WTC11 (cell line): Measurements from ENCODE around the gene EML4.
"Not testable (repeated sequence)": the region's sequence is repeated elsewhere in the genome, so short reads cannot be mapped to it uniquely, and the experiment has no call there.

Experiments used
- CBFB ChIP-seq: sonication (generic); formaldehyde crosslinking; IDR thresholded peaks from 2 replicates; pipeline ENCODE4 v1.8.1; 2022; ENCODE audit warnings: mild to moderate bottlenecking, low read depth, missing genetic modification reagents
- CREB1 ChIP-seq: sonication (generic); formaldehyde crosslinking; IDR thresholded peaks from 2 replicates; pipeline ENCODE4 v1.8.0; 2023; ENCODE audit warnings: mild to moderate bottlenecking, missing genetic modification reagents
- NR2C2 ChIP-seq: sonication (generic); formaldehyde crosslinking; IDR thresholded peaks from 2 replicates; pipeline ENCODE4 v1.8.0; 2022; ENCODE audit warnings: mild to moderate bottlenecking, missing genetic modification reagents
- NR3C1 ChIP-seq: sonication (generic); formaldehyde crosslinking; conservative IDR thresholded peaks from 2 replicates; pipeline ENCODE4 v1.8.1; 2023; ENCODE audit warnings: low read depth, mild to moderate bottlenecking, missing genetic modification reagents
- OVOL2 ChIP-seq: fragments of 250-450 bp; sonication (Bioruptor Pico); IDR thresholded peaks from 2 replicates; pipeline ENCODE4 v1.9.0; 2021; ENCODE audit warnings: mild to moderate bottlenecking, borderline replicate concordance
- ZNF396 ChIP-seq: fragments of 250-450 bp; sonication (Bioruptor Pico); IDR thresholded peaks from 2 replicates; pipeline ENCODE4 v1.8.0; 2021; ENCODE audit warnings: mild to moderate bottlenecking, moderate library complexity, borderline replicate concordance
- TF ChIP-seq, protein P1 (sequence below): fragments of 200-600 bp; IDR thresholded peaks from 2 replicates; pipeline ENCODE4 v1.8.0; 2022; ENCODE audit warnings: antibody characterized with exemption
- TF ChIP-seq, protein P2 (sequence below): sonication (generic); formaldehyde crosslinking; IDR thresholded peaks from 2 replicates; pipeline ENCODE4 v1.8.1; 2023; ENCODE audit warnings: mild to moderate bottlenecking, missing genetic modification reagents, moderate library complexity
- TF ChIP-seq, protein P3 (sequence below): sonication (generic); formaldehyde crosslinking; IDR thresholded peaks from 2 replicates; pipeline ENCODE4 v1.8.1; 2023; ENCODE audit warnings: mild to moderate bottlenecking, missing genetic modification reagents
- TF ChIP-seq, protein P4 (sequence below): sonication (generic); formaldehyde crosslinking; IDR thresholded peaks from 2 replicates; pipeline ENCODE4 v1.8.0; 2022; ENCODE audit warnings: mild to moderate bottlenecking, missing genetic modification reagents
- TF ChIP-seq, protein P5 (sequence below): sonication (generic); formaldehyde crosslinking; IDR thresholded peaks from 2 replicates; pipeline ENCODE4 v1.8.1; 2023; ENCODE audit warnings: mild to moderate bottlenecking, missing genetic modification reagents, moderate library complexity
- TF ChIP-seq, protein P6 (sequence below): sonication (generic); formaldehyde crosslinking; IDR thresholded peaks from 2 replicates; pipeline ENCODE4 v1.8.1; 2023; ENCODE audit warnings: mild to moderate bottlenecking, missing genetic modification reagents
- TF ChIP-seq, protein P7 (sequence below): sonication (generic); formaldehyde crosslinking; IDR thresholded peaks from 2 replicates; pipeline ENCODE4 v1.8.0; 2022; ENCODE audit warnings: mild to moderate bottlenecking, missing genetic modification reagents
- TF ChIP-seq, protein P8 (sequence below): sonication (generic); formaldehyde crosslinking; IDR thresholded peaks from 2 replicates; pipeline ENCODE4 v1.8.1; 2022; ENCODE audit warnings: low read depth, missing genetic modification reagents, borderline replicate concordance

DNA sequence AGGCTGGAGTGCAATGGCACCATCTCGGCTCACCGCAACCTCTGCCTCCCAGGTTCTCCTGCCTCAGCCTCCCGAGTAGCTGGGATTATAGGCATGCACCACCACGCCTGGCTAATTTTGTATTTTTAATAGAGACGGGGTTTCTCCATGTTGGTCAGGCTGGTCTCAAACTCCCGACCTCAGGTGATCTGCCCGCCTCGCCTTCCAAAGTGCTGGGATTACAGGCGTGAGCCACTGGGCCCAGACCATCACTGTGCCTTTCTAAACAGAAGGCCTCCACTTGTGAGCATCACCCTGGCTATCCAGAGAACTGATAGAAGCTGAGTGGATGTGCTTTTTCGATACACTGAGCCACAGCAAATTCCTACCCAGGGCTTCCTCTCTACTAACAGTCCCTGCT lies 38.3 kb upstream of the EML4 start:
- TF ChIP-seq, protein P1, sequence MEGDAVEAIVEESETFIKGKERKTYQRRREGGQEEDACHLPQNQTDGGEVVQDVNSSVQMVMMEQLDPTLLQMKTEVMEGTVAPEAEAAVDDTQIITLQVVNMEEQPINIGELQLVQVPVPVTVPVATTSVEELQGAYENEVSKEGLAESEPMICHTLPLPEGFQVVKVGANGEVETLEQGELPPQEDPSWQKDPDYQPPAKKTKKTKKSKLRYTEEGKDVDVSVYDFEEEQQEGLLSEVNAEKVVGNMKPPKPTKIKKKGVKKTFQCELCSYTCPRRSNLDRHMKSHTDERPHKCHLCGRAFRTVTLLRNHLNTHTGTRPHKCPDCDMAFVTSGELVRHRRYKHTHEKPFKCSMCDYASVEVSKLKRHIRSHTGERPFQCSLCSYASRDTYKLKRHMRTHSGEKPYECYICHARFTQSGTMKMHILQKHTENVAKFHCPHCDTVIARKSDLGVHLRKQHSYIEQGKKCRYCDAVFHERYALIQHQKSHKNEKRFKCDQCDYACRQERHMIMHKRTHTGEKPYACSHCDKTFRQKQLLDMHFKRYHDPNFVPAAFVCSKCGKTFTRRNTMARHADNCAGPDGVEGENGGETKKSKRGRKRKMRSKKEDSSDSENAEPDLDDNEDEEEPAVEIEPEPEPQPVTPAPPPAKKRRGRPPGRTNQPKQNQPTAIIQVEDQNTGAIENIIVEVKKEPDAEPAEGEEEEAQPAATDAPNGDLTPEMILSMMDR: not testable (repeated sequence)
- not testable (repeated sequence) for TF ChIP-seq CBFB (CRISPR knock-in tag); CREB1 (CRISPR knock-in tag); NR3C1; OVOL2; ZNF396; NR2C2 (CRISPR knock-in tag)
- TF ChIP-seq, protein P2, sequence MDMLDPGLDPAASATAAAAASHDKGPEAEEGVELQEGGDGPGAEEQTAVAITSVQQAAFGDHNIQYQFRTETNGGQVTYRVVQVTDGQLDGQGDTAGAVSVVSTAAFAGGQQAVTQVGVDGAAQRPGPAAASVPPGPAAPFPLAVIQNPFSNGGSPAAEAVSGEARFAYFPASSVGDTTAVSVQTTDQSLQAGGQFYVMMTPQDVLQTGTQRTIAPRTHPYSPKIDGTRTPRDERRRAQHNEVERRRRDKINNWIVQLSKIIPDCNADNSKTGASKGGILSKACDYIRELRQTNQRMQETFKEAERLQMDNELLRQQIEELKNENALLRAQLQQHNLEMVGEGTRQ: not testable (repeated sequence)
- TF ChIP-seq, protein P3, sequence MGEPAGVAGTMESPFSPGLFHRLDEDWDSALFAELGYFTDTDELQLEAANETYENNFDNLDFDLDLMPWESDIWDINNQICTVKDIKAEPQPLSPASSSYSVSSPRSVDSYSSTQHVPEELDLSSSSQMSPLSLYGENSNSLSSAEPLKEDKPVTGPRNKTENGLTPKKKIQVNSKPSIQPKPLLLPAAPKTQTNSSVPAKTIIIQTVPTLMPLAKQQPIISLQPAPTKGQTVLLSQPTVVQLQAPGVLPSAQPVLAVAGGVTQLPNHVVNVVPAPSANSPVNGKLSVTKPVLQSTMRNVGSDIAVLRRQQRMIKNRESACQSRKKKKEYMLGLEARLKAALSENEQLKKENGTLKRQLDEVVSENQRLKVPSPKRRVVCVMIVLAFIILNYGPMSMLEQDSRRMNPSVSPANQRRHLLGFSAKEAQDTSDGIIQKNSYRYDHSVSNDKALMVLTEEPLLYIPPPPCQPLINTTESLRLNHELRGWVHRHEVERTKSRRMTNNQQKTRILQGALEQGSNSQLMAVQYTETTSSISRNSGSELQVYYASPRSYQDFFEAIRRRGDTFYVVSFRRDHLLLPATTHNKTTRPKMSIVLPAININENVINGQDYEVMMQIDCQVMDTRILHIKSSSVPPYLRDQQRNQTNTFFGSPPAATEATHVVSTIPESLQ: not testable (repeated sequence)
- TF ChIP-seq, protein P4, sequence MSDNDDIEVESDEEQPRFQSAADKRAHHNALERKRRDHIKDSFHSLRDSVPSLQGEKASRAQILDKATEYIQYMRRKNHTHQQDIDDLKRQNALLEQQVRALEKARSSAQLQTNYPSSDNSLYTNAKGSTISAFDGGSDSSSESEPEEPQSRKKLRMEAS (CRISPR knock-in tag): not testable (repeated sequence)
- TF ChIP-seq, protein P5, sequence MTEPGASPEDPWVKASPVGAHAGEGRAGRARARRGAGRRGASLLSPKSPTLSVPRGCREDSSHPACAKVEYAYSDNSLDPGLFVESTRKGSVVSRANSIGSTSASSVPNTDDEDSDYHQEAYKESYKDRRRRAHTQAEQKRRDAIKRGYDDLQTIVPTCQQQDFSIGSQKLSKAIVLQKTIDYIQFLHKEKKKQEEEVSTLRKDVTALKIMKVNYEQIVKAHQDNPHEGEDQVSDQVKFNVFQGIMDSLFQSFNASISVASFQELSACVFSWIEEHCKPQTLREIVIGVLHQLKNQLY (CRISPR knock-in tag): not testable (repeated sequence)
- TF ChIP-seq, protein P6, sequence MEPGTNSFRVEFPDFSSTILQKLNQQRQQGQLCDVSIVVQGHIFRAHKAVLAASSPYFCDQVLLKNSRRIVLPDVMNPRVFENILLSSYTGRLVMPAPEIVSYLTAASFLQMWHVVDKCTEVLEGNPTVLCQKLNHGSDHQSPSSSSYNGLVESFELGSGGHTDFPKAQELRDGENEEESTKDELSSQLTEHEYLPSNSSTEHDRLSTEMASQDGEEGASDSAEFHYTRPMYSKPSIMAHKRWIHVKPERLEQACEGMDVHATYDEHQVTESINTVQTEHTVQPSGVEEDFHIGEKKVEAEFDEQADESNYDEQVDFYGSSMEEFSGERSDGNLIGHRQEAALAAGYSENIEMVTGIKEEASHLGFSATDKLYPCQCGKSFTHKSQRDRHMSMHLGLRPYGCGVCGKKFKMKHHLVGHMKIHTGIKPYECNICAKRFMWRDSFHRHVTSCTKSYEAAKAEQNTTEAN (CRISPR knock-in tag): not testable (repeated sequence)
- TF ChIP-seq, protein P7, sequence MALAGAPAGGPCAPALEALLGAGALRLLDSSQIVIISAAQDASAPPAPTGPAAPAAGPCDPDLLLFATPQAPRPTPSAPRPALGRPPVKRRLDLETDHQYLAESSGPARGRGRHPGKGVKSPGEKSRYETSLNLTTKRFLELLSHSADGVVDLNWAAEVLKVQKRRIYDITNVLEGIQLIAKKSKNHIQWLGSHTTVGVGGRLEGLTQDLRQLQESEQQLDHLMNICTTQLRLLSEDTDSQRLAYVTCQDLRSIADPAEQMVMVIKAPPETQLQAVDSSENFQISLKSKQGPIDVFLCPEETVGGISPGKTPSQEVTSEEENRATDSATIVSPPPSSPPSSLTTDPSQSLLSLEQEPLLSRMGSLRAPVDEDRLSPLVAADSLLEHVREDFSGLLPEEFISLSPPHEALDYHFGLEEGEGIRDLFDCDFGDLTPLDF (CRISPR knock-in tag): not testable (repeated sequence)
- TF ChIP-seq, protein P8, sequence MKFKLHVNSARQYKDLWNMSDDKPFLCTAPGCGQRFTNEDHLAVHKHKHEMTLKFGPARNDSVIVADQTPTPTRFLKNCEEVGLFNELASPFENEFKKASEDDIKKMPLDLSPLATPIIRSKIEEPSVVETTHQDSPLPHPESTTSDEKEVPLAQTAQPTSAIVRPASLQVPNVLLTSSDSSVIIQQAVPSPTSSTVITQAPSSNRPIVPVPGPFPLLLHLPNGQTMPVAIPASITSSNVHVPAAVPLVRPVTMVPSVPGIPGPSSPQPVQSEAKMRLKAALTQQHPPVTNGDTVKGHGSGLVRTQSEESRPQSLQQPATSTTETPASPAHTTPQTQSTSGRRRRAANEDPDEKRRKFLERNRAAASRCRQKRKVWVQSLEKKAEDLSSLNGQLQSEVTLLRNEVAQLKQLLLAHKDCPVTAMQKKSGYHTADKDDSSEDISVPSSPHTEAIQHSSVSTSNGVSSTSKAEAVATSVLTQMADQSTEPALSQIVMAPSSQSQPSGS (CRISPR knock-in tag): not testable (repeated sequence)
